Fibroblast of skin of abdomen (primary cell): ENCODE results near the gene BEST4.
A peak's percentile ranks its signal among the peaks of the same experiment; 100 is the strongest.
"Not testable (repeated sequence)": the region's sequence is repeated elsewhere in the genome, so short reads cannot be mapped to it uniquely, and the experiment has no call there.

Source experiments
- DNase-seq: peaks from one replicate; pipeline ENCODE4 v3.0.0-alpha.2; 2013

The BEST4 gene

GRCh38 chr1:44777547-44777946 lies 10.4 kb downstream of the BEST4 start:
- no peak for DNase-seq

- no peak for DNase-seq
These were observed 11.3 kb downstream of the BEST4 start for GRCh38 chr1:44776730-44777068.

GRCh38 chr1:44775930-44776729 lies 11.8 kb downstream of the BEST4 start:
- no peak for DNase-seq

GRCh38 chr1:44775078-44775929 lies 12.7 kb downstream of the BEST4 start, which contains the start of gene RPS8:
TSS of gene RPS8 (plus strand) at chr1:44775540. CDS start at chr1:44775597, 57 bp downstream.
- peak; percentile 94 for DNase-seq

- DNase-seq: not testable (repeated sequence)
These were observed 21.5 kb downstream of the BEST4 start for GRCh38 chr1:44766421-44766820.

- no peak for DNase-seq
These were observed 27.1 kb downstream of the BEST4 start for GRCh38 chr1:44760876-44761275.

- no peak for DNase-seq
These were observed 28.9 kb downstream of the BEST4 start for GRCh38 chr1:44759077-44759476.

- no peak for DNase-seq
These were observed 30.6 kb downstream of the BEST4 start for GRCh38 chr1:44757420-44757819.

- no peak for DNase-seq
These were observed 40.1 kb downstream of the BEST4 start for GRCh38 chr1:44747878-44748277.

GRCh38 chr1:44743211-44743610 lies 44.8 kb downstream of the BEST4 start:
- DNase-seq: no peak

- DNase-seq: no peak
These were observed 47.8 kb downstream of the BEST4 start for GRCh38 chr1:44740179-44740617.

- DNase-seq: peak; percentile 98
These were observed 48.4 kb downstream of the BEST4 start, which contains the start of gene KIF2C for GRCh38 chr1:44739307-44740178. TSS of gene KIF2C (plus strand) at chr1:44739837. CDS start at chr1:44739933, 96 bp downstream.

GRCh38 chr1:44738953-44739306 lies 49.0 kb downstream of the BEST4 start:
- not testable (repeated sequence) for DNase-seq

- no peak for DNase-seq
These were observed 52.0 kb downstream of the BEST4 start for GRCh38 chr1:44735992-44736391.

- DNase-seq: no peak
These were observed 54.2 kb downstream of the BEST4 start for GRCh38 chr1:44733784-44734183.
